SK-N-SH treated with all-trans-retinoic acid at 6 μM for 48 hours (cell line): ENCODE results near the gene ABCC6.

Experiments
- ATAC-seq: fragments of 200-7000 bp; cut with Tn5 transposase; 3 replicates; pipeline ENCODE4 v1.9.1; 2020; ENCODE audit warnings: mild to moderate bottlenecking, moderate library complexity
- ARNTL ChIP-seq: fragments of 450-650 bp; formaldehyde crosslinking; IDR thresholded peaks from 2 replicates; pipeline ENCODE4 v1.5.0; 2020; ENCODE audit warnings: low read depth, mild to moderate bottlenecking, moderate library complexity, borderline replicate concordance
- BACH2 ChIP-seq: fragments of 250-450 bp; sonication (Bioruptor Pico); IDR thresholded peaks from 2 replicates; pipeline ENCODE4 v1.9.0; 2021; ENCODE audit warnings: mild to moderate bottlenecking, borderline replicate concordance
- CSDC2 ChIP-seq: fragments of 250-450 bp; sonication (Bioruptor Pico); IDR thresholded peaks from 2 replicates; pipeline ENCODE4 v1.5.0; 2020; ENCODE audit warnings: mild to moderate bottlenecking, moderate library complexity
- GLIS3 ChIP-seq: fragments of 250-450 bp; sonication (Bioruptor Pico); IDR thresholded peaks from 2 replicates; pipeline ENCODE4 v1.5.0; 2020; ENCODE audit warnings: mild to moderate bottlenecking, moderate library complexity
- ISL1 ChIP-seq: fragments of 250-450 bp; sonication (Bioruptor Pico); IDR thresholded peaks from 2 replicates; pipeline ENCODE4 v2.1.2; 2022; ENCODE audit warnings: mild to moderate bottlenecking, moderate library complexity
- OSR1 ChIP-seq: fragments of 250-450 bp; sonication (Bioruptor Pico); IDR thresholded peaks from 2 replicates; pipeline ENCODE4 v1.8.0; 2022; ENCODE audit warnings: moderate library complexity, mild to moderate bottlenecking, inconsistent platforms
- PPARA ChIP-seq: fragments of 250-450 bp; sonication (Bioruptor Pico); IDR thresholded peaks from 2 replicates; pipeline ENCODE4 v1.5.0; 2020; ENCODE audit warnings: mild to moderate bottlenecking, borderline replicate concordance
- RARB ChIP-seq: fragments of 250-450 bp; sonication (Bioruptor Pico); IDR thresholded peaks from 2 replicates; pipeline ENCODE4 v1.8.0; 2021; ENCODE audit warnings: mild to moderate bottlenecking, moderate library complexity
- SNAI2 ChIP-seq: fragments of 250-450 bp; sonication (Bioruptor Pico); IDR thresholded peaks from 2 replicates; pipeline ENCODE4 v1.5.0; 2020; ENCODE audit warnings: mild to moderate bottlenecking, moderate library complexity
- TCF4 ChIP-seq: fragments of 250-450 bp; sonication (Bioruptor Pico); IDR thresholded peaks from 2 replicates; pipeline ENCODE4 v1.8.0; 2021; ENCODE audit warnings: mild to moderate bottlenecking, moderate library complexity, borderline replicate concordance
- ZC3H10 ChIP-seq: fragments of 250-450 bp; sonication (Bioruptor Pico); IDR thresholded peaks from 2 replicates; pipeline ENCODE4 v1.5.1; 2021; ENCODE audit warnings: mild to moderate bottlenecking, moderate library complexity
- ZFP3 ChIP-seq: fragments of 250-450 bp; sonication (Bioruptor Pico); IDR thresholded peaks from 2 replicates; pipeline ENCODE4 v1.5.0; 2020; ENCODE audit warnings: mild to moderate bottlenecking, moderate library complexity
- ZFP30 ChIP-seq: fragments of 450-650 bp; formaldehyde crosslinking; IDR thresholded peaks from 2 replicates; pipeline ENCODE4 v1.5.0; 2022; ENCODE audit warnings: mild to moderate bottlenecking, moderate library complexity
- ZNF565 ChIP-seq: fragments of 450-650 bp; formaldehyde crosslinking; conservative IDR thresholded peaks from 2 replicates; pipeline ENCODE4 v1.5.0; 2020; ENCODE audit warnings: low read depth, mild to moderate bottlenecking, moderate library complexity
- TF ChIP-seq, protein P1 (sequence below): fragments of 250-450 bp; sonication (Bioruptor Pico); IDR thresholded peaks from 2 replicates; pipeline ENCODE4 v1.5.1; 2021; ENCODE audit warnings: mild to moderate bottlenecking, moderate library complexity
- TF ChIP-seq, protein P2 (sequence below): fragments of 250-450 bp; sonication (Bioruptor Pico); IDR thresholded peaks from 2 replicates; pipeline ENCODE4 v1.5.1; 2020; ENCODE audit warnings: low read depth, mild to moderate bottlenecking, moderate library complexity
- TF ChIP-seq, protein P3 (sequence below): fragments of 250-450 bp; sonication (Bioruptor Pico); IDR thresholded peaks from 2 replicates; pipeline ENCODE4 v1.8.0; 2020; ENCODE audit warnings: mild to moderate bottlenecking, moderate library complexity, borderline replicate concordance
- TF ChIP-seq, protein P4 (sequence below): fragments of 250-450 bp; sonication (Bioruptor Pico); IDR thresholded peaks from 2 replicates; pipeline ENCODE4 v1.5.0; 2020; ENCODE audit warnings: mild to moderate bottlenecking, moderate library complexity

ABCC6 gene

DNA sequence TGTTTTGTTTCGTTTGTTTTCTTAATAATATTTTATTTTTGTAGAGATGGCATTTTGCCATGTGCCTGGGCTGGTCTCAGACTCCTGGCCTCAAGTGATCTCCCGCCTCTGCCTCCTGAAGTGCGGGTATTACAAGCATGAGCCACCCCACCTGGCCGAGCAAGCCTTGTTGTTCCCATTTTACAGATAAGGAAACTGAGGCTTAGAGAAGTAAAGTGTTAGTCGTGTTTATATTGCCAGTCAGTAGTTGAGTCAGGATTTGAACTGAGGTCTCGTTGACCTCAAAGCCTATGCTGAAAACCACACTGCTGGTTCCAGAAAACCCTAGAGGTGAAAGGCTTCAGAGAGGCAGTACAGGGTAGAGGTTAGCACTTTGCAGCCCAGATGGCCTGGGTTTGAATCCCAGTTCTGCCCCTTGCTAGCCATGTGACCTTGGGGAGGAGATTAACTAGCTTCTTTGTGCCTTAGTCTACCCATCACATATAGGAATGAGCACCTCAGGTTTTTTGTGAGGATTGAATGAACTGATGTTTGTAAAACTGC lies 102.0 kb downstream of the ABCC6 start:
- no peak for TF ChIP-seq PPARA (CRISPR knock-in tag)
- no peak for ATAC-seq

DNA sequence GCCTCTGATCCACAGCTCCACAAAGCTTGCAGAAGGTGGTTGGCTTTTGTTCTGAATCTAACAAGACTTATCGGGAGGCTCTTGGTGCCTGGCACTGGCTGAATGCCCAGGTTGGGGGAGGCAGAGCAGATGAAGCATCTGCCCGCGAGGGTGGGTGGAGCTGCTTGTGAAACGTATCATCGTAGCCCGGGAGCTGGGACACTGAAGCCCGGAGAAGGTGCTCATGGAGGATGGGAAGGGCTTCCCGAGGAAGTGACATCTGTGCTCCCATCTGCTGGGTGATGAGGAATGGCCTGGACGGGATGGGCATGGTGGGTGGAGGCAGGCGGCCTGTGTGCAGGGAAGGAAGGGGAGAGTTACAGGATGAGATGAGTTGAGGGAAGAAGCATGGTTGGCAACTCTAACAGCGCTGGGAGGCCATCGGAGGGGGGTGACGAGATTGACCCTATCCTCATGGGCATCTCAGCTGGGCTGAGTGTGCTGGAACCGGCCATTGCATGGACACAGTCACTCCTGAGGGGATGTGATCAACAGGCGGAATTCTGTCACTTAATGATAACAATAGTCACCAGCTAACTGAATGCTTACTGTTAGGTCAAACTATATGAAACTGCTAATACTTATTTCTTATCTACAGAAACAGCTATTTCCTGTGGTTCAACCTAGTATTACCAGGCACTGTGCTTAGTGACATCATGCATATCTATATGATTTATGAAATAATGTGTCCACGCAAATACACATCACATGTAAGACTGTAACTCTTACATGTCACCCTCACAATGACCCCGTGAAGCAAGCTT lies 102.7 kb downstream of the ABCC6 start:
- no peak for ATAC-seq
- no peak for TF ChIP-seq ARNTL
- TF ChIP-seq, protein P1, sequence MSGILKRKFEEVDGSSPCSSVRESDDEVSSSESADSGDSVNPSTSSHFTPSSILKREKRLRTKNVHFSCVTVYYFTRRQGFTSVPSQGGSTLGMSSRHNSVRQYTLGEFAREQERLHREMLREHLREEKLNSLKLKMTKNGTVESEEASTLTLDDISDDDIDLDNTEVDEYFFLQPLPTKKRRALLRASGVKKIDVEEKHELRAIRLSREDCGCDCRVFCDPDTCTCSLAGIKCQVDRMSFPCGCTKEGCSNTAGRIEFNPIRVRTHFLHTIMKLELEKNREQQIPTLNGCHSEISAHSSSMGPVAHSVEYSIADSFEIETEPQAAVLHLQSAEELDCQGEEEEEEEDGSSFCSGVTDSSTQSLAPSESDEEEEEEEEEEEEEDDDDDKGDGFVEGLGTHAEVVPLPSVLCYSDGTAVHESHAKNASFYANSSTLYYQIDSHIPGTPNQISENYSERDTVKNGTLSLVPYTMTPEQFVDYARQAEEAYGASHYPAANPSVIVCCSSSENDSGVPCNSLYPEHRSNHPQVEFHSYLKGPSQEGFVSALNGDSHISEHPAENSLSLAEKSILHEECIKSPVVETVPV (CRISPR knock-in tag) = no peak
- no peak for TF ChIP-seq ZFP3 (CRISPR knock-in tag)
- TF ChIP-seq RARB (CRISPR knock-in tag) = no peak
- TF ChIP-seq CSDC2 = no peak
- no peak for TF ChIP-seq SNAI2
- TF ChIP-seq, protein P2, sequence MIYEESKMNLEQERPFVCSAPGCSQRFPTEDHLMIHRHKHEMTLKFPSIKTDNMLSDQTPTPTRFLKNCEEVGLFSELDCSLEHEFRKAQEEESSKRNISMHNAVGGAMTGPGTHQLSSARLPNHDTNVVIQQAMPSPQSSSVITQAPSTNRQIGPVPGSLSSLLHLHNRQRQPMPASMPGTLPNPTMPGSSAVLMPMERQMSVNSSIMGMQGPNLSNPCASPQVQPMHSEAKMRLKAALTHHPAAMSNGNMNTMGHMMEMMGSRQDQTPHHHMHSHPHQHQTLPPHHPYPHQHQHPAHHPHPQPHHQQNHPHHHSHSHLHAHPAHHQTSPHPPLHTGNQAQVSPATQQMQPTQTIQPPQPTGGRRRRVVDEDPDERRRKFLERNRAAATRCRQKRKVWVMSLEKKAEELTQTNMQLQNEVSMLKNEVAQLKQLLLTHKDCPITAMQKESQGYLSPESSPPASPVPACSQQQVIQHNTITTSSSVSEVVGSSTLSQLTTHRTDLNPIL (CRISPR knock-in tag) = no peak
- TF ChIP-seq GLIS3 (CRISPR knock-in tag) = no peak
- no peak for TF ChIP-seq OSR1 (CRISPR knock-in tag)
- TF ChIP-seq, all 23 proteins: peak for 0

DNA sequence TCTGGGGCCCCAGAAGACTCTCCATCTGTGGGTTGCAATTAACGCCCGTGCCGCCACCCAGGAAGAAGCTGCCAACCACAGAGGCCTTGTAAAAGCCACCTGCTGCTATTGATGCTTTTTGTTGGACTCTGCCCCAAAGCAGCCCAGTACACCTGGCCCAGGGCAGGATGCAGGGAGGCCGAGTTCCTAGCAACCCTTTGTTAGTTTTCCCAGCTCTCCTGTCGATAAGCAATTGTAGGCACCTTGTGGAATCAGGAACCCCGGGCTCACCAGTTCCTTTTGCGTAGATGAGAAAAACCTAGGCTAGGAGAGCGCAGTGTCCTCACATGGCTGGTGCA lies 103.3 kb downstream of the ABCC6 start:
- ATAC-seq = no peak
- TF ChIP-seq, protein P3, sequence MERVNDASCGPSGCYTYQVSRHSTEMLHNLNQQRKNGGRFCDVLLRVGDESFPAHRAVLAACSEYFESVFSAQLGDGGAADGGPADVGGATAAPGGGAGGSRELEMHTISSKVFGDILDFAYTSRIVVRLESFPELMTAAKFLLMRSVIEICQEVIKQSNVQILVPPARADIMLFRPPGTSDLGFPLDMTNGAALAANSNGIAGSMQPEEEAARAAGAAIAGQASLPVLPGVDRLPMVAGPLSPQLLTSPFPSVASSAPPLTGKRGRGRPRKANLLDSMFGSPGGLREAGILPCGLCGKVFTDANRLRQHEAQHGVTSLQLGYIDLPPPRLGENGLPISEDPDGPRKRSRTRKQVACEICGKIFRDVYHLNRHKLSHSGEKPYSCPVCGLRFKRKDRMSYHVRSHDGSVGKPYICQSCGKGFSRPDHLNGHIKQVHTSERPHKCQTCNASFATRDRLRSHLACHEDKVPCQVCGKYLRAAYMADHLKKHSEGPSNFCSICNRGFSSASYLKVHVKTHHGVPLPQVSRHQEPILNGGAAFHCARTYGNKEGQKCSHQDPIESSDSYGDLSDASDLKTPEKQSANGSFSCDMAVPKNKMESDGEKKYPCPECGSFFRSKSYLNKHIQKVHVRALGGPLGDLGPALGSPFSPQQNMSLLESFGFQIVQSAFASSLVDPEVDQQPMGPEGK (CRISPR knock-in tag) = no peak
- TF ChIP-seq, protein P4, sequence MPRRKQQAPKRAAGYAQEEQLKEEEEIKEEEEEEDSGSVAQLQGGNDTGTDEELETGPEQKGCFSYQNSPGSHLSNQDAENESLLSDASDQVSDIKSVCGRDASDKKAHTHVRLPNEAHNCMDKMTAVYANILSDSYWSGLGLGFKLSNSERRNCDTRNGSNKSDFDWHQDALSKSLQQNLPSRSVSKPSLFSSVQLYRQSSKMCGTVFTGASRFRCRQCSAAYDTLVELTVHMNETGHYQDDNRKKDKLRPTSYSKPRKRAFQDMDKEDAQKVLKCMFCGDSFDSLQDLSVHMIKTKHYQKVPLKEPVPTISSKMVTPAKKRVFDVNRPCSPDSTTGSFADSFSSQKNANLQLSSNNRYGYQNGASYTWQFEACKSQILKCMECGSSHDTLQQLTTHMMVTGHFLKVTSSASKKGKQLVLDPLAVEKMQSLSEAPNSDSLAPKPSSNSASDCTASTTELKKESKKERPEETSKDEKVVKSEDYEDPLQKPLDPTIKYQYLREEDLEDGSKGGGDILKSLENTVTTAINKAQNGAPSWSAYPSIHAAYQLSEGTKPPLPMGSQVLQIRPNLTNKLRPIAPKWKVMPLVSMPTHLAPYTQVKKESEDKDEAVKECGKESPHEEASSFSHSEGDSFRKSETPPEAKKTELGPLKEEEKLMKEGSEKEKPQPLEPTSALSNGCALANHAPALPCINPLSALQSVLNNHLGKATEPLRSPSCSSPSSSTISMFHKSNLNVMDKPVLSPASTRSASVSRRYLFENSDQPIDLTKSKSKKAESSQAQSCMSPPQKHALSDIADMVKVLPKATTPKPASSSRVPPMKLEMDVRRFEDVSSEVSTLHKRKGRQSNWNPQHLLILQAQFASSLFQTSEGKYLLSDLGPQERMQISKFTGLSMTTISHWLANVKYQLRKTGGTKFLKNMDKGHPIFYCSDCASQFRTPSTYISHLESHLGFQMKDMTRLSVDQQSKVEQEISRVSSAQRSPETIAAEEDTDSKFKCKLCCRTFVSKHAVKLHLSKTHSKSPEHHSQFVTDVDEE (CRISPR knock-in tag) = no peak
- TF ChIP-seq ARNTL (no peak), RARB (CRISPR knock-in tag) (no peak), GLIS3 (CRISPR knock-in tag) (no peak), CSDC2 (no peak), OSR1 (CRISPR knock-in tag) (no peak), SNAI2 (no peak), ZNF565 (CRISPR knock-in tag) (no peak), ISL1 (CRISPR knock-in tag) (no peak), TCF4 (no peak), ZFP3 (CRISPR knock-in tag) (no peak), ZFP30 (CRISPR knock-in tag) (no peak), BACH2 (CRISPR knock-in tag) (no peak), PPARA (CRISPR knock-in tag) (no peak), ZC3H10 (CRISPR knock-in tag) (no peak)
- TF ChIP-seq, protein P1 (CRISPR knock-in tag) = no peak
- TF ChIP-seq, protein P2 (CRISPR knock-in tag) = no peak
